HT-29 (cell line): ENCODE results near the gene SEMA5B. TPM values are rescaled to one million over a fixed set of nuclear protein-coding genes. Genes with fewer than 3 reads are reported as not detected.

Experiments
- DNase-seq: peaks from one replicate; pipeline ENCODE4 v3.0.0-alpha.2; 2015; ENCODE audit warnings: low spot score
- total RNA-seq: library from RNA; depleted of rRNA; stranded (reverse); fragments of >200 nt; shearing (Covaris generic); gene quantifications from 2 replicates; pipeline ENCODE4 v1.2.3, GENCODE V29; 2014

Gene SEMA5B
- total RNA-seq, 1 experiment from 2014 or later: not detected

GRCh38 chr3:122944671-122945161, 82.8 kb downstream of the SEMA5B start:
- DNase-seq: peak; percentile 13

GRCh38 chr3:122943828-122944190, 83.8 kb downstream of the SEMA5B start:
- DNase-seq: no peak

GRCh38 chr3:122942937-122943827, 84.4 kb downstream of the SEMA5B start:
- peak; percentile 93 for DNase-seq

GRCh38 chr3:122942239-122942638, 85.3 kb downstream of the SEMA5B start:
- DNase-seq: no peak

GRCh38 chr3:122941228-122942206, 86.0 kb downstream of the SEMA5B start:
- DNase-seq: no peak

GRCh38 chr3:122940628-122941086, 86.9 kb downstream of the SEMA5B start:
- DNase-seq: no peak

- no peak for DNase-seq
Observed at GRCh38 chr3:122938783-122939425, 88.7 kb downstream of the SEMA5B start.

GRCh38 chr3:122937745-122938144, 89.8 kb downstream of the SEMA5B start:
- no peak for DNase-seq

GRCh38 chr3:122936986-122937385, 90.6 kb downstream of the SEMA5B start:
- DNase-seq: no peak

- no peak for DNase-seq
Observed at GRCh38 chr3:122936335-122936734, 91.2 kb downstream of the SEMA5B start.

- DNase-seq: no peak
Observed at GRCh38 chr3:122934251-122934650, 93.3 kb downstream of the SEMA5B start.

- DNase-seq: no peak
Observed at GRCh38 chr3:122932251-122932967, 95.2 kb downstream of the SEMA5B start.

GRCh38 chr3:122931636-122932035, 95.9 kb downstream of the SEMA5B start:
- DNase-seq: no peak

GRCh38 chr3:122930063-122930997, 97.2 kb downstream of the SEMA5B start:
- DNase-seq: no peak

- DNase-seq: no peak
Observed at GRCh38 chr3:122929188-122930062, 98.1 kb downstream of the SEMA5B start.

- DNase-seq: no peak
Observed at GRCh38 chr3:122928396-122929187, 99.0 kb downstream of the SEMA5B start.

GRCh38 chr3:122927726-122928125, 99.8 kb downstream of the SEMA5B start:
- DNase-seq: no peak

- no peak for DNase-seq
Observed at GRCh38 chr3:122926811-122927210, 100.8 kb downstream of the SEMA5B start.
